CD14-positive monocyte (primary cell): ENCODE results near the gene FRMD3. TPM values are rescaled to one million over a fixed set of nuclear protein-coding genes. Genes with fewer than 3 reads are reported as not detected.

Source experiments
- DNase-seq, 3 donors: peaks; one replicate each; pipeline ENCODE4 v3.0.0-alpha.2; 2011 to 2022
- H2AFZ ChIP-seq: 2 replicates; pipeline ENCODE4 v1.6.0; 2012; ENCODE audit warnings: mild to moderate bottlenecking, low read depth, low read length, inconsistent platforms; ENCODE audit not compliant: insufficient read depth, poor library complexity, severe bottlenecking
- H3K27ac ChIP-seq, 2 donors: 1 replicate in 1 of 2; 2 replicates in 1 of 2; pipeline ENCODE4 v1.5.1; 2012 to 2013; ENCODE audit warnings: low read length in 2 of 2, control low read depth in 1 of 2, inconsistent platforms in 1 of 2, low read depth in 1 of 2, mild to moderate bottlenecking in 1 of 2
- H3K27me3 ChIP-seq, 2 donors: one replicate each; pipeline versions ENCODE4 v1.6.0 to v1.6.1; 2011 to 2013; ENCODE audit warnings: low read length in 2 of 2; ENCODE audit not compliant: control insufficient read depth in 2 of 2, insufficient read depth in 2 of 2
- H3K36me3 ChIP-seq, 2 donors: replicated peaks in 1 of 2; 1 replicate in 1 of 2; 2 replicates in 1 of 2; pipeline versions ENCODE4 v1.5.1 to v1.6.1; 2012 to 2013; ENCODE audit warnings: low read length in 2 of 2, control low read depth in 1 of 2, inconsistent platforms in 1 of 2, mild to moderate bottlenecking in 1 of 2; ENCODE audit not compliant: insufficient read depth in 2 of 2, control insufficient read depth in 1 of 2
- H3K4me1 ChIP-seq, 2 donors: 1 replicate in 1 of 2; 2 replicates in 1 of 2; pipeline versions ENCODE4 v1.5.1 to v1.6.1; 2012 to 2013; ENCODE audit warnings: low read length in 2 of 2, control low read depth in 1 of 2, inconsistent platforms in 1 of 2, mild to moderate bottlenecking in 1 of 2, moderate library complexity in 1 of 2; ENCODE audit not compliant: insufficient read depth in 2 of 2, control insufficient read depth in 1 of 2
- H3K4me2 ChIP-seq: replicated peaks from 2 replicates; pipeline ENCODE3; 2012; ENCODE audit warnings: low read length, moderate library complexity, mild to moderate bottlenecking; ENCODE audit not compliant: poor library complexity, severe bottlenecking; ENCODE audit errors: extremely low read depth
- H3K4me3 ChIP-seq, 3 experiments: fragments of 200-600 bp in 1 of 3; sonication (generic) in 1 of 3; replicated peaks in 1 of 3; 1 replicate in 2 of 3; 2 replicates in 1 of 3; pipeline ENCODE4 v1.5.1; 2011 to 2013; ENCODE audit warnings: low read length in 3 of 3, mild to moderate bottlenecking in 3 of 3, control low read depth in 2 of 3, low read depth in 2 of 3, inconsistent platforms in 1 of 3, moderate library complexity in 1 of 3
- H3K79me2 ChIP-seq: 2 replicates; pipeline ENCODE4 v1.6.0; 2012; ENCODE audit warnings: mild to moderate bottlenecking, control low read depth, inconsistent platforms, low read length, moderate library complexity; ENCODE audit not compliant: insufficient read depth
- H3K9ac ChIP-seq: 2 replicates; pipeline ENCODE4 v1.6.0; 2017; ENCODE audit warnings: low read length, mild to moderate bottlenecking; ENCODE audit not compliant: insufficient read depth, poor library complexity, severe bottlenecking
- H3K9me3 ChIP-seq, 2 donors: replicated peaks in 1 of 2; 1 replicate in 1 of 2; 2 replicates in 1 of 2; pipeline versions ENCODE4 v1.5.1 to v1.6.1; 2012 to 2013; ENCODE audit warnings: low read length in 2 of 2, control low read depth in 1 of 2; ENCODE audit not compliant: control insufficient read depth in 1 of 2, insufficient read depth in 1 of 2
- H4K20me1 ChIP-seq: 2 replicates; pipeline ENCODE4 v1.6.0; 2012; ENCODE audit warnings: mild to moderate bottlenecking, low read length, control low read depth, moderate library complexity; ENCODE audit not compliant: insufficient read depth
- H3K27ac Mint-ChIP-seq, 7 donors: one replicate each; pipeline ENCODE4 v1.8.0; 2020; ENCODE audit warnings: mild to moderate bottlenecking in 7 of 7, mixed read lengths in 7 of 7, moderate library complexity in 6 of 7, inconsistent platforms in 2 of 7
- H3K27me3 Mint-ChIP-seq, 3 donors: one replicate each; pipeline ENCODE4 v1.8.0; 2021 to 2022; ENCODE audit warnings: low read depth in 3 of 3, mild to moderate bottlenecking in 3 of 3, mixed read lengths in 3 of 3, moderate library complexity in 3 of 3, inconsistent platforms in 1 of 3
- H3K36me3 Mint-ChIP-seq, 2 donors: one replicate each; pipeline ENCODE4 v1.8.0; 2020; ENCODE audit warnings: mixed read lengths in 2 of 2, inconsistent platforms in 1 of 2, mild to moderate bottlenecking in 1 of 2
- H3K4me1 Mint-ChIP-seq: one replicate; pipeline ENCODE4 v1.8.0; 2020; ENCODE audit warnings: mild to moderate bottlenecking, mixed read lengths
- H3K4me3 Mint-ChIP-seq, 2 donors: one replicate each; pipeline ENCODE4 v1.8.0; 2020; ENCODE audit warnings: mild to moderate bottlenecking in 2 of 2, mixed read lengths in 2 of 2, moderate library complexity in 1 of 2
- H3K9me3 Mint-ChIP-seq, 7 donors: one replicate each; pipeline ENCODE4 v1.8.0; 2020 to 2022; ENCODE audit warnings: mixed read lengths in 7 of 7, mild to moderate bottlenecking in 6 of 7, moderate library complexity in 6 of 7, inconsistent platforms in 2 of 7
- CTCF ChIP-seq: fragments of 200-600 bp; IDR thresholded peaks from one replicate; pipeline ENCODE4 v1.8.0; 2022; ENCODE audit warnings: antibody characterized with exemption, mild to moderate bottlenecking
- WGBS: methylation state at CpG from one replicate; pipeline ENCODE4 v1.1.5; 2013; ENCODE audit warnings: missing lambda C conversion rate; ENCODE audit not compliant: insufficient coverage; 5-methylcytosine and 5-hydroxymethylcytosine counted together
- intact Hi-C, 2 donors: fragments of 100-400 bp; cut with micrococcal nuclease; formaldehyde crosslinking; loops; one replicate each; pipeline versions ENCODE4 v1.15.0 to v1.15.1; 2023
- polyA plus RNA-seq, 3 donors: library from polyadenylated mRNA; depleted of rRNA in 1 of 3; unstranded in 2 of 3; stranded (reverse) in 1 of 3; fragments of 300-500 nt in 2 of 3; fragments of >200 nt in 1 of 3; fragmentation: Illumina TruSeq in 2 of 3; gene quantifications; 1 replicate in 2 of 3; 2 replicates in 1 of 3; pipeline ENCODE4 v1.2.3, GENCODE V29; 2012 to 2021

The FRMD3 gene
- polyA plus RNA-seq, 3 donors = 2.8 to 9.8 (median 4.2) TPM

- no peaks in the 10 kb centered on the region for H4K20me1 ChIP-seq
- no peak overlapping the region for H3K27ac Mint-ChIP-seq
- TF ChIP-seq CTCF = no peak
- H3K4me3 ChIP-seq = no peak overlapping the region
- no peak overlapping the region for H3K4me2 ChIP-seq
- H3K79me2 ChIP-seq = peaks cover 16% of the 10 kb centered on the region
- no peak overlapping the region for H2AFZ ChIP-seq
- no peak overlapping the region for H3K4me3 Mint-ChIP-seq
- H3K9ac ChIP-seq = no peak overlapping the region
- peaks cover 41 to 51% of the 10 kb centered on the region in 2 donors for H3K4me1 ChIP-seq
- intact Hi-C loops = no loop called here
- H3K9me3 Mint-ChIP-seq = peaks cover 0 to 3% (median 1%) of the 10 kb centered on the region in 7 donors
- no peaks in the 10 kb centered on the region for H3K27me3 Mint-ChIP-seq
- no CpG with 5 or more reads among the region's 2 CpGs for WGBS
- no peak overlapping the region for H3K27ac ChIP-seq
- DNase-seq = no peak
- H3K27me3 ChIP-seq = no peaks in the 10 kb centered on the region
- H3K4me1 Mint-ChIP-seq = peaks cover 50% of the 10 kb centered on the region
- H3K9me3 ChIP-seq = no peaks in the 10 kb centered on the region
- H3K36me3 Mint-ChIP-seq = peaks cover 4 to 5% of the 10 kb centered on the region in 2 donors
- no peaks in the 10 kb centered on the region for H3K36me3 ChIP-seq
Measured at GRCh38 chr9:83514767-83515166, 23.4 kb downstream of the FRMD3 start.

- no peak overlapping the region for H3K4me3 ChIP-seq
- no CpG with 5 or more reads among the region's 3 CpGs for WGBS
- H3K27me3 ChIP-seq = no peaks in the 10 kb centered on the region
- peaks cover 0 to 2% (median 0%) of the 10 kb centered on the region in 3 donors for H3K27me3 Mint-ChIP-seq
- H3K36me3 ChIP-seq = no peaks in the 10 kb centered on the region
- H3K27ac ChIP-seq = no peak overlapping the region
- peaks cover 16% of the 10 kb centered on the region for H3K79me2 ChIP-seq
- peaks cover 0 to 2% (median 0%) of the 10 kb centered on the region in 7 donors for H3K9me3 Mint-ChIP-seq
- H3K9me3 ChIP-seq = no peaks in the 10 kb centered on the region
- H4K20me1 ChIP-seq = no peaks in the 10 kb centered on the region
- peaks cover 2 to 3% of the 10 kb centered on the region in 2 donors for H3K36me3 Mint-ChIP-seq
- H3K9ac ChIP-seq = no peak overlapping the region
- intact Hi-C loops = no loop called here
- TF ChIP-seq CTCF = no peak
- no peak overlapping the region for H2AFZ ChIP-seq
- no peak for DNase-seq
- H3K4me3 Mint-ChIP-seq = no peak overlapping the region
- H3K4me1 Mint-ChIP-seq = peaks cover 49% of the 10 kb centered on the region
- H3K4me2 ChIP-seq = no peak overlapping the region
- H3K27ac Mint-ChIP-seq = peak overlapping the region in 5 of 7 donors; percentile 5 to 82 (median 42)
- H3K4me1 ChIP-seq = peaks cover 39 to 53% of the 10 kb centered on the region in 2 donors
Measured at GRCh38 chr9:83512621-83513020, 25.6 kb downstream of the FRMD3 start.
